NCI-H2171 treated with DMSO at 0.1 percent for 48 hours (cell line): Measurements from ENCODE around the gene AOPEP.

Source experiments
- DNase-seq: peaks from one replicate; lab custom pipeline; 2025; lab: John Stamatoyannopoulos, UW

The AOPEP gene

DNA sequence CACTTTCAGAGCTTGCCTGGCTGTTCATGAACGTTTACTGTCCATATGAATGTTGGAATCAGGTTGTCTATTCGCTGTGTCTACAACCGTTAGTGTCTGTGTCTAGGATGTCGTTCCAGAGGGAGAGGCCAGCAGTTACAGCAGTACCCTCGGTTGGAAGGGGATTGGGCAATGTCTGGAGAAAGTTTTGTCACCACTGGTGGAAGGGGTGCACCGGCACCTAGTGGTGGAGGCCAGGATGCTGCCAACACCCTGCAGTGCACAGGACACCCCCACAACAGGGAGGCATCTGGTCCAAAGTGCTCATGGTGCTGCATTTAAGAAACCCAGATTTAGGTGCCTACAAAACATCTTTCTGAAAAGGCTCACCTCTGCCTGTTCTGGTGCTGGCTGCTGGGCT is 370.3 kb downstream of the AOPEP start:
- no peak for DNase-seq

GRCh38 chr9:95097279-95097678 is 370.8 kb downstream of the AOPEP start:
- DNase-seq, result no peak

DNA sequence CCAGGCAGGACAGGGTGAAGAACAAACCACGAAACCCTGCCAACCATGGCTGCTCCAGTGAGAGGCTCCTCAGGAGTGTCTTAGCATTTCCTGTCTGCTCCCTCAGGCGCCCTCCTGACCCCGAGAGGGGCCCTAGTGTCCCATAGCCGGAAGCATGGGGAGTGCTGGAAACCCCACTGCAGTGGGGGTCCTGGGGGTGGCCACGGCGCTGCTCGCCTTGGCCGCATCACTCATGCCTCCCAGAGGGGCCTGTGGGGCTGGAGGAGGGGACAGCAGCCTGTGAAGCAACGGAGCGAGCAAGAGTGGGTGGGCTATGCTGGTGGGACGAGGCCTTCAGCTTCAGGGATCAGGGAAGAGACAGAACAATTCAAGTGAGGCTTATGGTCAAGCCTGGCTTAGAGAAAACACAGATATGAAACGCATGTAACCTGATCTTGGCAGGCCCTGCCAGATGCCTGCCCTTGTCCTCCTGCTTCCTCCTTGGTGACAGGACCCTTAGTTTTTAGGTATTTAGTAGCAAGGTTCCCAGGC is 372.0 kb downstream of the AOPEP start:
- no peak for DNase-seq

DNA sequence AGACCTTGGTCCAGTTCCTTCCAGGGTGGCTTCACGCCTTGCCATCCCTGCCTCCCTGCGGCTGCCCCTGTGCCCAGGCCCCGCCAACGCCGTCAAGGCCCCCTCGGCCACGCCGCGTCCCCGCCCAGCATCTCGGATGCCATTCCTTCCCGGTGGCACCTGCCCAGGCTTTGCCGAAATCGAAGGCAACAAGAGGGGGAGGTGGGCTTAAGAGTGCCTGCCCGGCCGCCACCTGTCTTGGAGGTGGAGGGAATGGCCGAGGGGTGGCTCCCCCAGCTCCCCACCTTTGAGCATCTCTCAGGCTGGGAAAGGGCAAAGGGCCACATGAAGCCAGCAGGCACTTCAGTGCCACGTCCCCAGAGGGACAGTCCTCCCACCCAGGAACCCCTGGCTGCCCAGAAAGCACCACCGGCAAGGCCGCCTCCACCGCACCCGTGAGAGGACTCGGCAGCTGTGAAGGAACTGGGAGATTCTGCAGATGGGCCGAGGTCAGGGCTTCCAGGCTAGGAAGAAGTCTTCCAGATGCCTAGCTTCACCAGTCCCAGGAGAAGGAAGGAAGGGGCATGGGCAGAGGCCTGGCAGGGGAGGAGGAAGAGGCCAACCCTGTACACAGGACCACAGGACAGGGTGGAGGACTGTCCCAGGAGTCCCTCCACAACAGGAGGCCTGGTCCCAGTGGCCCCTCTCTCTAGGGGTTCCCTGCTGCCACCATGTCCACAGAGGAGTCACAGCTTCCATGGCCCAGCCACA is 373.0 kb downstream of the AOPEP start:
- DNase-seq, result no peak

DNA sequence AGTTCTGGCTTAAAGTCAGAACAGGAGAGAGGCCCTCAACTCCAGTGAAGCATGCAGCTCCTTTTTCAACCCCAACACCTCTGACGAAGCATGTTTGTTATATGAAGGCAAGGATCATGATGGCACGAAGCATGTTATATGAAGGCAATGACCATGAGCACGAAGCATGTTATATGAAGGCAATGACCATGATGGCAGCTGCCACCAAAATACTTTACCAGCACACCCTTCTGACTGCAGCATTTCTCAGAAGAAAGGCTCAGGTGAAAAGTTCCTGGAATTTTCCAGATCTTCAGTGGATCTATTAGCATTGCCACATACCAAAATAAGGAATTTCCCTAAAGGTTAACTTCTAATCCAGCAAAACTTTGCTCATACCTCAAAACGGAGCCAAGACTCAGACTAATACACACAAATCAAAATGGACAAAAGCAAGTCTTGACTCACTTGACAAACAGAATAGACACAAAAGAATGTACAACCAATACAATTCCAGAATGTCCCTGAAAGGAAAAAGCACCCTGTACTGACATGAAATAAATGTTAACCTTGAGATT is 373.6 kb downstream of the AOPEP start:
- DNase-seq, result no peak

GRCh38 chr9:95101326-95101725 is 374.8 kb downstream of the AOPEP start:
- no peak for DNase-seq

GRCh38 chr9:95102001-95102433 is 375.5 kb downstream of the AOPEP start:
- DNase-seq, result peak; percentile 25

- no peak for DNase-seq
Observed at GRCh38 chr9:95102572-95102971, 376.1 kb downstream of the AOPEP start.

- no peak for DNase-seq
Observed at GRCh38 chr9:95103281-95103771, 376.8 kb downstream of the AOPEP start.

- DNase-seq, result peak; percentile 46
Observed at GRCh38 chr9:95103871-95104580, 377.5 kb downstream of the AOPEP start.

DNA sequence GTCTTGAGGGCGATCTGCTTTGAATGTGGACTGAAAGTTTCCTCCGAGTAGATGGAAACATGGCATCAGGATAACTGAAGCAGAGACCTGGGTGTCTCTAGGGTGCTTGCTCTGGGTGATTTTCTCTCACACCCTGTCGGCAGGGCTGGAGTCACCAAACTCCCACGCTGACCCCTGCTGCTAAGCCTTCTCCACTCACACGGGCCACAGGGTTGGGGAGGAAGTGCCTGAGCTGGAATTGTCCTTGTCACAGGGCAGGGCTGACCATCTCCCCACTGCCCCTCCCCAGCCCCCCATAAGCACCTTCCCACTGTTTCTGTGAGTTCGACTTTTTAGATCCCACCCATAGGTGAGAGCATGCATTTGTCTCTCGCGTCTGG is 378.1 kb downstream of the AOPEP start:
- no peak for DNase-seq

DNA sequence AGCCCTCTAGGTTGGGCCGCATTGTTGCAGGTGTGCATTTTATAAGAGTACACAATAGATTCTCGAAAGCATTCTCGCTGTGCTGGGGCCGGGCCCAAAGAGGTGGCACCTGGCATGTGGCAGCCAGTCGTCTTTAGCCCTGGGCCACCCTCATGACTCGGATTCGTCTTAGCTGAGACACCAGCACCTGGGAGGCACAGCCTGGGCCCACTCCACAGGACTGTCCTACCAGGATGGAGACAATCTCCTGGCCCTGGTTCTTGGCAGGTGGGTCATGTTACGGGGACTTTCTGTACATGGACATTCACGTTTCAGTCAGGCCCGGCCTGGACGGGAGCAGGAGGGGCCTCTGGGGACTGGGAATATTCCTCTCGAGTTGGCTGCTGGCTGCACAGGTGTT is 378.5 kb downstream of the AOPEP start:
- DNase-seq, result no peak

DNA sequence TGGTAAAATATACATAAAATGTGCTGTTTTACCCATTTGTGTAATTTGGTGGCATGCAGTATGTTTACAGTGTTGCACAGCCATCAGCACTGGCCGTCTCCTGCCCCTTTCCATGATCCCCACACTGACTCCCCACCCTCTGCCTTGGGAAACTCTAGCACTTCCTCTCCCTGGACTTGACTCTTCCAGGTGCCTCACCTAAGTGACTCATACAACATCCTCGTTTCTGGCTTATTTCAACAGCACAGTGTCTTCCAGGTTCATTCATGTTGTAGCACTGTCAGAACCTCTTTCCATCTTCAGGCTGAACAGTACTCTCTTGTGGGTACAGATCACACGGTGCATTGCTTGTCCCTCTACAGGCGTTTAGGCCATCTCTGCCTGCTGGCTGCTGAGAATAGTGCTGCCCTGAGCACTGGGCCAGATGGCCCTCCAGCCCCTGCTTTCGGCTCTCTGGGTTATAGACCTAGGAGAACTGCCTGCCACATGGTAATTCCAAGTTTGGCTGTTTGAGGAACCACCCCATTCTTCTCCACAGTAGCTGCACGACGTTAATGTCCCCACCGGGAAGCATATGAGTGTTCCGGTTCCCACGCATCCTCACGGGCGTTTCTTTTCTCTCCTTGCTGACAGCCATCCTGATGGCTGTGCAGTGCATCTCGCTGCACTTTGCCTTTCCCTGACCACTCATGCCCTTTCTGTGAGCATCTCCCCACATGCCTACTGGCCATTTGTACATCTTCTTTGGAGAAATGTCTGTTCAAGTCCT is 379.2 kb downstream of the AOPEP start:
- DNase-seq, result no peak

DNA sequence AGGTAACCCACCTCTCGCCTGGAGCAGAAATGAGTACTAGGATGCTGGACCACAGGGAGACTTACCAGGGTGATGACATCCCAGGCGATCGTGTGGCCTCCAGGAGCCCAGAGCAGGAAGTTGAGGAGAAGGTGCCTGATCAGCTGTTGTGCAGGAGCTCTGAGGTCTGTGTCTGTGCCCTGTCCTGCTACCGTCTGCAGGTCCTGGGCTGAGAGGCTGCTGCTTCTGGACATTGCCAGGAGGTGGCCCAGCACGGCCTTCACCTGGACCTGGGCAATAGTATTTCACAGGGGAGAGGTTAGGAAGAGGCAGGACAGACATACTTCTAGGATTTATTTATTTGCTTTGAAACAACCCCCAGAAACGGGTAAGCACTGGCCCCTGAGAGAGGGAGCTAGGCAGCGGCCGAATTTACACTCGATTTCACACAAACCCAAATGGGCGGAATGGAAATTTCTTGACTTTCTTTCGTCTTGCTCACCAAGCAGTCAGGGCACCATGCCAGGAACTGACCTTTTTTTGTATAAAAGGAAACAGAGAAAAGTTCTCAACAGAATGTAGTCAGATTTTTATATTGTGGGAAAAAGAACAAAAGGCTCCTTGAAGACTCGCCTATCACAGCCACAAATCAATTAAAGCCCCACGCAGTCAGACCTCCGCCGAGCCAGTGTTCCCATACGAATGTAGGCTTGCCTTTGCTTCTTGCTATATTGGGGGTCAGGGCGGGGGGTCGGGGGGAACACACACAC is 380.7 kb downstream of the AOPEP start:
- DNase-seq, result no peak

DNA sequence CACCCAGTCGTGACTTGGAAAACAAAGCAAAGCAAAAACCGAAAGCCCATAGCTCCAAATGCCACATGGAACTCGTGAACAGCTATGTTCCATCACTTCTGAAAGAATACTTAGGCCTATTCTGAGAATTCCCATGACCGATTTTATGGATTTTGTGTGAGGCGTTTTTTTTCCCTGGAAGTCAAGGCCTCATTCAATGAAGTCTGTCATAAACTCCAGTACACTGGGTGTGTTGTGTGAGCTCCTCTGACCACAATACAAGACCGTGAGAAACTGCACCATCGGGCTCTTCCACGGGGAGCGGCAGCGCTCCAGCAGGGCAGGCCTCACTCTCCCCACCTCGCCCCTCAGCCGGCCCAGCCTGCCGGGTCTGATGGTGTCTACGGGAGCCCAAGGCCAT is 381.5 kb downstream of the AOPEP start:
- no peak for DNase-seq

DNA sequence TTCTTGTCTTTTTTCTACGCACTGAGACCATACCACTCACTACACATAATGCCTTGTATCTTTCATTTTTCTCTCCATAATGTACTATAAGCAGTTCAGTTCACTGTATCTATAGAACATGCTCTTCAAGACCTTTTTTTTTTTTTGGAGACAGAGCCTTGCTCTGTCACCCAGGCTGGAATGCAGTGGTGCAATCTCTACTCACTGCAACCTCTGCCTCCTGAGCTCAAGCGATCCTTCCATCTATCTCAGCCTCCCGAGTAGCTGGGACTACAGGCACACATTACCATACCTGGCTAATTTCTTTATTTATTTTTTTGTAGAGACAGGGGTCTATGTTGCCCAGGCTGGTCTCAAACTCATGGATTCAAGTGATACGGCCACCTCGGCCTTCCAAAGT is 382.3 kb downstream of the AOPEP start:
- DNase-seq, result no peak

GRCh38 chr9:95109456-95109855 is 383.0 kb downstream of the AOPEP start:
- no peak for DNase-seq

DNA sequence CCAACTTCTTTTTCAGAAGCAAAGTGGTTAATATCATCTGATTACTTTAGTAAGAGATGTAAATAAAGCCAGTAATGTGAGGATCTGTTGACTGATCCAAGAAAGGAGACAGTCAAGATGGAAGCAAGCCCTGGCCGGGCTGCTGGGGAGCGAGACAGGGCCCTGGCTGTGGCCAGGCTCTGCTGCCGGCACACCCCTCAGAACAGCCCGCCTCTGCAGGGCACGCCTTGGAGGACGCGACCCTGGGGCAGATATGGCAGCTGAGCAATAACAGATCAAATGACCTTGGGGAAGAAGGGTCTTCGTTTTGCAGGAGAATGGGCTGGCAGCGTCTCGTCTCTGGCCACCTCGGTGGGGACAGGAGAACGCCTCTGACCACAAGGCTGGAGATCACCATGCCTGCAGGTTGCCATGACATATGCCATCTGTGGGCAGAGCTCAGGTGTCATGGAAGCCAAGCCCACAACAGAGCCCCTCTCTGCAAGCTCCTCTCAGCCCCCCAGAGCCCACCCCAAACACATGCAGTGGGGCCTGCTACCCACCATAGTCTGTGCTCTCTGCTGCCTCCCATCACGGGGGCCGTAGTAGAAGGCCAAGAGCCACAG is 384.5 kb downstream of the AOPEP start:
- DNase-seq, result no peak

DNA sequence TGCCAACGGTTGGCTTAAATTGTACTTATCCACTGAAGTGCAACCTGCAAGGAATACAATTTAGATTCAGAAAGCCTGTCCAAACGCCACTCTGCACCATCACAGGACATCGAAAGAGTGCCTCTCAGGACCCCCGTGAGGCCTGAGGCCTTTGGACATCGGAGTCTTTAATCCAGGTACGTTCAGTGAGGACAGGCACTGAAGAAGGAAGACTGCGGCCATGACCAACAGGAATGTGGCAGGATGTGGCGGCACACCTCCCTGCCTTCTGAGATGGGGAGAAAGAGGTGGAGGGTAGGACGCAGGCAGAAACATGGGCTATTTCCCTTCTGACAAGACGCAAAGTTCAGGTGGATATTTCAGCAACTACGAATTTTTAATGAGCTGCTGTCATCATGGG is 385.2 kb downstream of the AOPEP start:
- DNase-seq, result no peak

GRCh38 chr9:95112436-95113280 is 386.2 kb downstream of the AOPEP start:
- no peak for DNase-seq
